CD14-positive monocyte (primary cell): ENCODE measurements around the gene KIAA0513. TPM values are rescaled to one million over a fixed set of nuclear protein-coding genes. Genes with fewer than 3 reads are reported as not detected.

ENCODE experiments used
- DNase-seq, 3 donors: peaks; one replicate each; pipeline ENCODE4 v3.0.0-alpha.2; 2011 to 2022
- H2AFZ ChIP-seq: 2 replicates; pipeline ENCODE4 v1.6.0; 2012; ENCODE audit warnings: mild to moderate bottlenecking, low read depth, low read length, inconsistent platforms; ENCODE audit not compliant: insufficient read depth, poor library complexity, severe bottlenecking
- H3K27ac ChIP-seq, 2 donors: 1 replicate in 1 of 2; 2 replicates in 1 of 2; pipeline ENCODE4 v1.5.1; 2012 to 2013; ENCODE audit warnings: low read length in 2 of 2, control low read depth in 1 of 2, inconsistent platforms in 1 of 2, low read depth in 1 of 2, mild to moderate bottlenecking in 1 of 2
- H3K27me3 ChIP-seq, 2 donors: one replicate each; pipeline versions ENCODE4 v1.6.0 to v1.6.1; 2011 to 2013; ENCODE audit warnings: low read length in 2 of 2; ENCODE audit not compliant: control insufficient read depth in 2 of 2, insufficient read depth in 2 of 2
- H3K36me3 ChIP-seq, 2 donors: replicated peaks in 1 of 2; 1 replicate in 1 of 2; 2 replicates in 1 of 2; pipeline versions ENCODE4 v1.5.1 to v1.6.1; 2012 to 2013; ENCODE audit warnings: low read length in 2 of 2, control low read depth in 1 of 2, inconsistent platforms in 1 of 2, mild to moderate bottlenecking in 1 of 2; ENCODE audit not compliant: insufficient read depth in 2 of 2, control insufficient read depth in 1 of 2
- H3K4me1 ChIP-seq, 2 donors: 1 replicate in 1 of 2; 2 replicates in 1 of 2; pipeline versions ENCODE4 v1.5.1 to v1.6.1; 2012 to 2013; ENCODE audit warnings: low read length in 2 of 2, control low read depth in 1 of 2, inconsistent platforms in 1 of 2, mild to moderate bottlenecking in 1 of 2, moderate library complexity in 1 of 2; ENCODE audit not compliant: insufficient read depth in 2 of 2, control insufficient read depth in 1 of 2
- H3K4me2 ChIP-seq: replicated peaks from 2 replicates; pipeline ENCODE3; 2012; ENCODE audit warnings: low read length, moderate library complexity, mild to moderate bottlenecking; ENCODE audit not compliant: poor library complexity, severe bottlenecking; ENCODE audit errors: extremely low read depth
- H3K4me3 ChIP-seq, 3 experiments: fragments of 200-600 bp in 1 of 3; sonication (generic) in 1 of 3; replicated peaks in 1 of 3; 1 replicate in 2 of 3; 2 replicates in 1 of 3; pipeline ENCODE4 v1.5.1; 2011 to 2013; ENCODE audit warnings: low read length in 3 of 3, mild to moderate bottlenecking in 3 of 3, control low read depth in 2 of 3, low read depth in 2 of 3, inconsistent platforms in 1 of 3, moderate library complexity in 1 of 3
- H3K79me2 ChIP-seq: 2 replicates; pipeline ENCODE4 v1.6.0; 2012; ENCODE audit warnings: mild to moderate bottlenecking, control low read depth, inconsistent platforms, low read length, moderate library complexity; ENCODE audit not compliant: insufficient read depth
- H3K9ac ChIP-seq: 2 replicates; pipeline ENCODE4 v1.6.0; 2017; ENCODE audit warnings: low read length, mild to moderate bottlenecking; ENCODE audit not compliant: insufficient read depth, poor library complexity, severe bottlenecking
- H3K9me3 ChIP-seq, 2 donors: replicated peaks in 1 of 2; 1 replicate in 1 of 2; 2 replicates in 1 of 2; pipeline versions ENCODE4 v1.5.1 to v1.6.1; 2012 to 2013; ENCODE audit warnings: low read length in 2 of 2, control low read depth in 1 of 2; ENCODE audit not compliant: control insufficient read depth in 1 of 2, insufficient read depth in 1 of 2
- H4K20me1 ChIP-seq: 2 replicates; pipeline ENCODE4 v1.6.0; 2012; ENCODE audit warnings: mild to moderate bottlenecking, low read length, control low read depth, moderate library complexity; ENCODE audit not compliant: insufficient read depth
- H3K27ac Mint-ChIP-seq, 7 donors: one replicate each; pipeline ENCODE4 v1.8.0; 2020; ENCODE audit warnings: mild to moderate bottlenecking in 7 of 7, mixed read lengths in 7 of 7, moderate library complexity in 6 of 7, inconsistent platforms in 2 of 7
- H3K27me3 Mint-ChIP-seq, 3 donors: one replicate each; pipeline ENCODE4 v1.8.0; 2021 to 2022; ENCODE audit warnings: low read depth in 3 of 3, mild to moderate bottlenecking in 3 of 3, mixed read lengths in 3 of 3, moderate library complexity in 3 of 3, inconsistent platforms in 1 of 3
- H3K36me3 Mint-ChIP-seq, 2 donors: one replicate each; pipeline ENCODE4 v1.8.0; 2020; ENCODE audit warnings: mixed read lengths in 2 of 2, inconsistent platforms in 1 of 2, mild to moderate bottlenecking in 1 of 2
- H3K4me1 Mint-ChIP-seq: one replicate; pipeline ENCODE4 v1.8.0; 2020; ENCODE audit warnings: mild to moderate bottlenecking, mixed read lengths
- H3K4me3 Mint-ChIP-seq, 2 donors: one replicate each; pipeline ENCODE4 v1.8.0; 2020; ENCODE audit warnings: mild to moderate bottlenecking in 2 of 2, mixed read lengths in 2 of 2, moderate library complexity in 1 of 2
- H3K9me3 Mint-ChIP-seq, 7 donors: one replicate each; pipeline ENCODE4 v1.8.0; 2020 to 2022; ENCODE audit warnings: mixed read lengths in 7 of 7, mild to moderate bottlenecking in 6 of 7, moderate library complexity in 6 of 7, inconsistent platforms in 2 of 7
- WGBS: methylation state at CpG from one replicate; pipeline ENCODE4 v1.1.5; 2013; ENCODE audit warnings: missing lambda C conversion rate; ENCODE audit not compliant: insufficient coverage; 5-methylcytosine and 5-hydroxymethylcytosine counted together
- intact Hi-C, 2 donors: fragments of 100-400 bp; cut with micrococcal nuclease; formaldehyde crosslinking; loops; one replicate each; pipeline versions ENCODE4 v1.15.0 to v1.15.1; 2023
- polyA plus RNA-seq, 3 donors: library from polyadenylated mRNA; depleted of rRNA in 1 of 3; unstranded in 2 of 3; stranded (reverse) in 1 of 3; fragments of 300-500 nt in 2 of 3; fragments of >200 nt in 1 of 3; fragmentation: Illumina TruSeq in 2 of 3; gene quantifications; 1 replicate in 2 of 3; 2 replicates in 1 of 3; pipeline ENCODE4 v1.2.3, GENCODE V29; 2012 to 2021
- TF ChIP-seq, protein P1 (sequence below): fragments of 200-600 bp; IDR thresholded peaks from one replicate; pipeline ENCODE4 v1.8.0; 2022; ENCODE audit warnings: antibody characterized with exemption, mild to moderate bottlenecking

Gene KIAA0513
- polyA plus RNA-seq, 3 donors: 21.4 to 77.5 (median 32.7) TPM

DNA sequence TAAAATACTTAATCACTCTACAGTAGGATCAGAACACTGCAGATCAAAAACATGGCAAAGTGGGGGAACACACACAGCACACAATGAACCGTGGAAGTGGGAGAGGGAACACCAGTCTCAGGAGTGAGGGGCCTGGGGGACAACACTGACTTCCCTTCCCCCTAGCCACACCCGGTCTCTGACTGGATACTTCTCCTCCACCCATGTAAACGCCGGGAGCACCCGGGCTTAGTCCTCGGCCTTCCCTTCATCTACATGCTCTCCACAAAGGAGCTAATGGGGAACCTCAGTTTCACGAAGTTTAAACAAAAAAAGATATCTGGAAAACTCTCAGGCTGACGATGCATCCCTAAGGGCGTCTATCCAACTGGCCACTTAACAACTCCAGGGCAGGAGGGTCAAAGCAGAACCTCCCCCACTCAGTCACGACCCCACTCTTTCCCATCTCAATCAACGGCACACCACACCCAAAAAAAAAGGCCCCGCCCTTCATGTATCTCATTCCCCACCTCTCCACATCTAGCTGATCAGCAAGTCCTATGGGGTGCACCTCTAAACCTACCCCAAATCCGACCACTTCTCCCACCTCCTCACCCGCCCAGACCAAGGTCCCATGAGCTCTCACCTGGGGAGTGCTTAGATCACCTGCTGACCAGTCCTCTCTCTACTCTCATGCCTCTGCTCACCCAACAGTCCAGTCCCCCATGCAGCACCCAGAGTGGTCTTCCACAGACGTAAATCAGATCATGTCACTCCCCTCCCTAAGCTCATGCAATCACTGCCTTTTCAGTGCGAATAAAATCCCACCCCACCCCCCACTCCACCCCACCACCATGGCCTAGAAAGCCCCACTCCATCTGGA lies 23.6 kb upstream of the KIAA0513 start:
- peak overlapping the region; percentile 88 to 91 for H3K27ac ChIP-seq
- H3K4me1 ChIP-seq: peaks cover 86 to 100% of the 10 kb centered on the region in 2 donors
- peak overlapping the region; percentile 68 for H3K4me2 ChIP-seq
- Mint-ChIP-seq H3K9me3 (no peaks in the 10 kb centered on the region), H3K27ac (peak overlapping the region; percentile 89 to 99 (median 98)), H3K4me1 (peaks cover 89% of the 10 kb centered on the region), H3K27me3 (peaks cover 0 to 3% (median 0%) of the 10 kb centered on the region in 3 donors), H3K36me3 (peaks cover 63 to 68% of the 10 kb centered on the region in 2 donors), H3K4me3 (peak overlapping the region; percentile 74 to 85)
- intact Hi-C loops: no loop called here
- H3K27me3 ChIP-seq: no peaks in the 10 kb centered on the region
- TF ChIP-seq, protein P1, sequence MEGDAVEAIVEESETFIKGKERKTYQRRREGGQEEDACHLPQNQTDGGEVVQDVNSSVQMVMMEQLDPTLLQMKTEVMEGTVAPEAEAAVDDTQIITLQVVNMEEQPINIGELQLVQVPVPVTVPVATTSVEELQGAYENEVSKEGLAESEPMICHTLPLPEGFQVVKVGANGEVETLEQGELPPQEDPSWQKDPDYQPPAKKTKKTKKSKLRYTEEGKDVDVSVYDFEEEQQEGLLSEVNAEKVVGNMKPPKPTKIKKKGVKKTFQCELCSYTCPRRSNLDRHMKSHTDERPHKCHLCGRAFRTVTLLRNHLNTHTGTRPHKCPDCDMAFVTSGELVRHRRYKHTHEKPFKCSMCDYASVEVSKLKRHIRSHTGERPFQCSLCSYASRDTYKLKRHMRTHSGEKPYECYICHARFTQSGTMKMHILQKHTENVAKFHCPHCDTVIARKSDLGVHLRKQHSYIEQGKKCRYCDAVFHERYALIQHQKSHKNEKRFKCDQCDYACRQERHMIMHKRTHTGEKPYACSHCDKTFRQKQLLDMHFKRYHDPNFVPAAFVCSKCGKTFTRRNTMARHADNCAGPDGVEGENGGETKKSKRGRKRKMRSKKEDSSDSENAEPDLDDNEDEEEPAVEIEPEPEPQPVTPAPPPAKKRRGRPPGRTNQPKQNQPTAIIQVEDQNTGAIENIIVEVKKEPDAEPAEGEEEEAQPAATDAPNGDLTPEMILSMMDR: no peak
- peak overlapping the region; percentile 10 to 71 (median 32) for H3K4me3 ChIP-seq
- H3K9ac ChIP-seq: peak overlapping the region; percentile 35
- 46% methylated on average over 15 of the region's 16 CpGs for WGBS
- H4K20me1 ChIP-seq: peaks cover 9% of the 10 kb centered on the region
- H2AFZ ChIP-seq: no peak overlapping the region
- H3K36me3 ChIP-seq: peaks cover 10 to 41% of the 10 kb centered on the region in 2 donors
- peak in 2 of 3 donors; percentile 29 to 36 for DNase-seq
- peaks cover 100% of the 10 kb centered on the region for H3K79me2 ChIP-seq
- no peaks in the 10 kb centered on the region for H3K9me3 ChIP-seq

DNA sequence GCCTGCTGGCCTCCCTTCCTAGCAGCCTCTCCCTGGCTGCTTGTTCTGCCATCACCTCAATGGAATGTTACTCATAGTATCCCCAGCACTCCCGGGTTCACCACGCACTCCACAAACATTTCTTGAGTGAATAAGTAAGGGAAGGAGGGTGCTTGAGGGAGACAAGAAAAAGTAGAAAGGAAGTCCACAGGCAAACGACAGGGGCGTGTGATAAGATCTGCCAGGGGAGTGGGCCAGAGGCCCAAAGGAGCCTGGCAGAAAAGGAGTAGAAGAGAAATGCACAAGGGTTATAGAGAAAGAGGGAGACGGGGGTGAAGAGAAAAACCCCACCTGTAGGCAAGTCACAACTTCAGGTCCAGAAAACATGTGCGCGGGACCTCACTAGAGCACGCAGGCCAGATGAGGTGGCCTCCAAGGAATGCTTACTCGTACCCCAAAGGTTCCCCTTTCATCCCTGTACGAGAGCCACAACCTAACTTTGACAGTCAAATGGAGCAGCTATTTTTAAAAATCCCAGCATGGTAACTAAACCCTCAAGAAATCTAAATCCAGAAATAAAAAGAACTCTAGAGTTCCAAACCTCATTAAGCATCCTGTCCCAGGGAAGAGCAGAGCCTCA lies 22.9 kb upstream of the KIAA0513 start:
- peaks cover 8 to 35% of the 10 kb centered on the region in 2 donors for H3K36me3 ChIP-seq
- H3K4me1 ChIP-seq: peaks cover 90 to 100% of the 10 kb centered on the region in 2 donors
- peak overlapping the region; percentile 88 to 91 for H3K27ac ChIP-seq
- no peak overlapping the region for H2AFZ ChIP-seq
- H3K9ac ChIP-seq: peak overlapping the region; percentile 35
- no peak for DNase-seq
- Mint-ChIP-seq H3K4me3 (peak overlapping the region; percentile 71 to 74), H3K36me3 (peaks cover 60 to 68% of the 10 kb centered on the region in 2 donors), H3K27me3 (peaks cover 0 to 3% (median 0%) of the 10 kb centered on the region in 3 donors), H3K4me1 (peaks cover 92% of the 10 kb centered on the region), H3K27ac (peak overlapping the region; percentile 88 to 99 (median 98)), H3K9me3 (peaks cover 0 to 3% (median 0%) of the 10 kb centered on the region in 7 donors)
- peak overlapping the region in 1 of 3 experiments; percentile 71 for H3K4me3 ChIP-seq
- H3K4me2 ChIP-seq: peak overlapping the region; percentile 68
- 48% methylated on average over 8 of the region's 10 CpGs for WGBS
- TF ChIP-seq, protein P1: no peak
- peaks cover 100% of the 10 kb centered on the region for H3K79me2 ChIP-seq
- intact Hi-C loops: no loop called here
- H4K20me1 ChIP-seq: peaks cover 9% of the 10 kb centered on the region
- H3K27me3 ChIP-seq: no peaks in the 10 kb centered on the region
- no peaks in the 10 kb centered on the region for H3K9me3 ChIP-seq
